ENCODE results near the gene CNDP2. TPM values are rescaled to one million over a fixed set of nuclear protein-coding genes. Genes with fewer than 3 reads are reported as not detected.

The CNDP2 gene
- total and polyA plus RNA-seq, 12 donors = 49.7 to 159 (median 97.9) TPM

DNA sequence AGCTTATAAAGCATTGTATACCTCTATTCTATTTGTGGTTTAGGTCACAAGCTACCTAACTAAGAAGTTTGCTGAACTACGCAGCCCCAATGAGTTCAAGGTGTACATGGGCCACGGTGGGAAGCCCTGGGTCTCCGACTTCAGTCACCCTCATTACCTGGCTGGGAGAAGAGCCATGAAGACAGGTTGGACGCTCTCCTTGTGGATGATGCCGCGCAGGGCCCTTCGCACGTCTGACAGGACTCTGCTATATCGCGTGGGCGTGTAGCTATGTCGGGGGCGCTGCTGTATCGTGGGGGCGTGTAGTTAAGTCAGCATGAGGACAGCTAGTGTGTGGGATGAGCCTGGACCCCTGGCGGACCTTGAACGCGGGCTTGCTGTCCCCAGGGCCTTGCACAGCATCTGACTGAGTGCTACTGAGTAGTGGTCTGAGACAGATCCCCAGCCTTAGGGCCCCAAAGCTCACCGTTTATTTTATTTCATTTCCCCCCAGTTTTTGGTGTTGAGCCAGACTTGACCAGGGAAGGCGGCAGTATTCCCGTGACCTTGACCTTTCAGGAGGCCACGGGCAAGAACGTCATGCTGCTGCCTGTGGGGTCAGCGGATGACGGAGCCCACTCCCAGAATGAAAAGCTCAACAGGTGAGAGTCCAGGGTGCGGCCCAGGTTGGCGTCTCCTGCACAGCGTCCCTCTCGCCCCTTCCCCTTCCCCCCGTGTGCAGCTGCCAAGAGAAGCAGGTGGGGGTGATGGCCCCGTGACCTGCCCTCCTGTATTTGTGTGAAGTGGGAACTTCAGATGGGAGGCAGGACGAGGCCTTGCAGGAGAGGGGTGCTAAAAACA, 22.5 kb downstream of the CNDP2 start:
- peak in 2 of 7 donors; percentile 16 to 48 for DNase-seq
- TF ChIP-seq, protein P1, sequence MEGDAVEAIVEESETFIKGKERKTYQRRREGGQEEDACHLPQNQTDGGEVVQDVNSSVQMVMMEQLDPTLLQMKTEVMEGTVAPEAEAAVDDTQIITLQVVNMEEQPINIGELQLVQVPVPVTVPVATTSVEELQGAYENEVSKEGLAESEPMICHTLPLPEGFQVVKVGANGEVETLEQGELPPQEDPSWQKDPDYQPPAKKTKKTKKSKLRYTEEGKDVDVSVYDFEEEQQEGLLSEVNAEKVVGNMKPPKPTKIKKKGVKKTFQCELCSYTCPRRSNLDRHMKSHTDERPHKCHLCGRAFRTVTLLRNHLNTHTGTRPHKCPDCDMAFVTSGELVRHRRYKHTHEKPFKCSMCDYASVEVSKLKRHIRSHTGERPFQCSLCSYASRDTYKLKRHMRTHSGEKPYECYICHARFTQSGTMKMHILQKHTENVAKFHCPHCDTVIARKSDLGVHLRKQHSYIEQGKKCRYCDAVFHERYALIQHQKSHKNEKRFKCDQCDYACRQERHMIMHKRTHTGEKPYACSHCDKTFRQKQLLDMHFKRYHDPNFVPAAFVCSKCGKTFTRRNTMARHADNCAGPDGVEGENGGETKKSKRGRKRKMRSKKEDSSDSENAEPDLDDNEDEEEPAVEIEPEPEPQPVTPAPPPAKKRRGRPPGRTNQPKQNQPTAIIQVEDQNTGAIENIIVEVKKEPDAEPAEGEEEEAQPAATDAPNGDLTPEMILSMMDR (IDR thresholded peaks at IDR 0.05) = no peak
- no peak for TF ChIP-seq POLR2A (IDR thresholded peaks at IDR 0.05)
- Histone ChIP-seq H3K4me3 (no peak overlapping the region), H3K9me3 (replicated peaks in 1 of 3) (no peaks in the 10 kb centered on the region), H3K4me1 (replicated peaks in 1 of 2) (no peaks in the 10 kb centered on the region), H3K27ac (no peak overlapping the region), H3K27me3 (no peaks in the 10 kb centered on the region), H3K36me3 (replicated peaks in 1 of 2) (peaks cover 0 to 60% of the 10 kb centered on the region in 2 donors)
- intact Hi-C loops (cut with DNase I) = no loop called here
- WGBS, 4 donors = 77 to 83% (median 82%) methylated on average over 23 to 32 of the region's 32 CpGs

DNA sequence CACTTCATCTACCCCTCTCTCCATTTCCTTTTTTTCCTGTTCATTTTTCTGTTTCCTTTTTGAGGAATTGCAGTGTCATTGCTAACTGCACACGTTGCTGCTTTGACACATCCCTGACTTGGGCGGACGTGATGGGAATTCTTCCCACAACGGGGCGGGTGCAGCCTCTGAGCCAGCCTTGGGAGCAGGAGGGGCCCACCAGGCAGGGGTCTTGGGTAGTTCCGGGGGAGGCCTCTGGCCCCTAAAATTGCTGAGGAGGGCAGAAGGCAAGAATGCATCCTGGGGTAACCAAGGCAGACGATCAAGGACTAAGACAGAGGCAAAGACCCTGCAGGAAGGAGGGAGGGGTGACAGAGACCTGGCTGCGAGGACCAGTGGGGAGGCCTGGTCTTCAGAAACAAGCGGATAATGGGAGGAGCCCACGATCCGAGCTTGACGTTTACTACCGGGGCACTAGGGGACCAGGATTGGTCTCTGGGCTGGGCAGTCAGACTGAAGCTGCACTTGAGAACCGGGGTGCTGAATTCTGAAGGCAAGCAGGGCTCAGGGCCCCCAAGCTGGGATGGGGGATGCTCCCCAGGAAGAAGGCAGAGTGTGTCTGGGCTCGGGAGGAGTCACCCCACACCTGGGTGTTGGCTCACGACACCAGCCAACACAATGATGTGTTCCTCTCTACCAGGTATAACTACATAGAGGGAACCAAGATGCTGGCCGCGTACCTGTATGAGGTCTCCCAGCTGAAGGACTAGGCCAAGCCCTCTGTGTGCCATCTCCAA, 23.3 kb downstream of the CNDP2 start:
- WGBS, 4 donors = 91 to 96% (median 93%) methylated on average over 15 to 18 of the region's 18 CpGs
- Histone ChIP-seq H3K4me1 (replicated peaks in 1 of 2) (no peaks in the 10 kb centered on the region), H3K36me3 (replicated peaks in 1 of 2) (peaks cover 0 to 55% of the 10 kb centered on the region in 2 donors)

DNA sequence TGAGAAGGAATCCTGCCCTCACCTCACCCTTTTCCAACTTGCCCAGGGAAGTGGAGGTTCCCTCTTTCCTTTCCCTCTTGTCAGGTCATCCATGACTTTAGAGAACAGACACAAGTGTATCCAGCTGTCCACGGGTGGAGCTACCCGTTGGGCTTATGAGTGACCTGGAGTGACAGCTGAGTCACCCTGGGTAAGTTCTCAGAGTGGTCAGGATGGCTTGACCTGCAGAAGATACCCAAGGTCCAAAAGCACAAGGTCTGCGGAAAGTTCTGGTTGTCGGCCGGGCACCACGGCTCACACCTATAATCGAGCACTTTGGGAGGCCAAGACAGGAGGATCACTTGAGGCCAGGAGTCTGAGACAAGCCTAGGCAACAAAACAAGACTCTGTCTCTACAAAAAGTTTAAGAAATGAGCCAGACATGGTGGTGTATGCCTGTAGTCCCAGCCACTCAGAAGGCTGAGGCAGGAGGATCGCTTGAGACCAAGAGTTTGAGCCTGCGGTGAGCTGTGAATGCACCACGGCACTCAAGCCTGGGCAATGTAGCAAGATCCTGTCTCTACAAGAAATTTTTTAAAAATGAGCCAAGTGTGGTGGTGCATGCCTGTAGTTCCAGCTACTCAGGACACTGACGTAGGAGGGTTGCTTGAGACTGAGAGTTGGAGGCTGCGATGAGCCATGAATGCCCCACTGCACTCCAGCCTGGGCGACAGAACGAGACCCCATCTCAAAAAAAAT, 24.1 kb downstream of the CNDP2 start:
- Histone ChIP-seq H3K4me1 (replicated peaks in 1 of 2) (no peaks in the 10 kb centered on the region), H3K27me3 (no peaks in the 10 kb centered on the region), H3K36me3 (replicated peaks in 1 of 2) (peaks cover 0 to 54% of the 10 kb centered on the region in 2 donors), H3K9me3 (replicated peaks in 1 of 3) (no peaks in the 10 kb centered on the region), H3K4me3 (no peak overlapping the region), H3K27ac (no peak overlapping the region)
- intact Hi-C loops (cut with DNase I) = no loop called here
- peak in 1 of 7 donors; percentile 18 for DNase-seq
- WGBS, 4 donors = 86 to 93% (median 91%) methylated on average over 13 to 14 of the region's 14 CpGs
- TF ChIP-seq POLR2A (IDR thresholded peaks at IDR 0.05) = no peak
- TF ChIP-seq, protein P1 (IDR thresholded peaks at IDR 0.05) = no peak

More for the DNA sequence above, 23.3 kb downstream of the CNDP2 start:
- Histone ChIP-seq H3K27ac (no peak overlapping the region), H3K27me3 (no peaks in the 10 kb centered on the region), H3K4me3 (no peak overlapping the region), H3K9me3 (replicated peaks in 1 of 3) (no peaks in the 10 kb centered on the region)
- intact Hi-C loops (cut with DNase I) = no loop called here
- DNase-seq = peak in 2 of 7 donors; percentile 11 to 40
- TF ChIP-seq POLR2A (IDR thresholded peaks at IDR 0.05) = no peak
- TF ChIP-seq, protein P1 (IDR thresholded peaks at IDR 0.05) = no peak

Data from adrenal gland (tissue), 12 donors.